ENCODE data around the gene PSAT1.

- TF ChIP-seq EZH2 (IDR thresholded peaks at IDR 0.05) (no peak), CTCF (IDR thresholded peaks at IDR 0.05) (no peak)
Observed at GRCh38 chr9:78320030-78320693, 23.2 kb downstream of the PSAT1 start.
